Ectodermal cell (in vitro differentiated cells): Measurements from ENCODE around the gene BCO1.

Experiments used
- H3K27ac ChIP-seq: 2 replicates; pipeline ENCODE4 v1.7.0; 2013; ENCODE audit warnings: mild to moderate bottlenecking, low read depth, low read length; ENCODE audit not compliant: insufficient read depth, poor library complexity, severe bottlenecking
- H3K27me3 ChIP-seq: 2 replicates; pipeline ENCODE4 v1.7.0; 2013; ENCODE audit warnings: mild to moderate bottlenecking, low read length; ENCODE audit not compliant: insufficient read depth, control insufficient read depth, poor library complexity, severe bottlenecking
- H3K36me3 ChIP-seq: one replicate; pipeline ENCODE4 v1.7.0; 2013; ENCODE audit warnings: low read length; ENCODE audit not compliant: control insufficient read depth, insufficient read depth
- H3K4me1 ChIP-seq: one replicate; pipeline ENCODE4 v1.7.0; 2013; ENCODE audit warnings: low read length; ENCODE audit not compliant: control insufficient read depth, insufficient read depth
- H3K4me3 ChIP-seq: 2 replicates; pipeline ENCODE4 v1.7.0; 2013; ENCODE audit warnings: low read depth, low read length, control low read depth; ENCODE audit not compliant: insufficient read depth
- H3K9me3 ChIP-seq: 2 replicates; pipeline ENCODE4 v1.7.0; 2013; ENCODE audit warnings: mild to moderate bottlenecking, low read length, moderate library complexity; ENCODE audit not compliant: control insufficient read depth
- WGBS, 2 experiments: methylation state at CpG; one replicate each; pipeline ENCODE4 v1.1.7; 2013; ENCODE audit warnings: missing lambda C conversion rate in 2 of 2; 5-methylcytosine and 5-hydroxymethylcytosine counted together

BCO1 gene

GRCh38 chr16:81327447-81328196, 89.1 kb downstream of the BCO1 start:
- no peak overlapping the region for H3K4me3 ChIP-seq
- no peaks in the 10 kb centered on the region for H3K27me3 ChIP-seq
- no peaks in the 10 kb centered on the region for H3K36me3 ChIP-seq
- 75 to 81% methylated on average over 5 to 7 of the region's 8 CpGs for WGBS, 2 experiments
- H3K4me1 ChIP-seq: no peaks in the 10 kb centered on the region
- no peaks in the 10 kb centered on the region for H3K9me3 ChIP-seq
- no peak overlapping the region for H3K27ac ChIP-seq

- Histone ChIP-seq H3K9me3 (no peaks in the 10 kb centered on the region), H3K27ac (no peak overlapping the region), H3K27me3 (no peaks in the 10 kb centered on the region), H3K4me3 (no peak overlapping the region), H3K36me3 (no peaks in the 10 kb centered on the region), H3K4me1 (no peaks in the 10 kb centered on the region)
- 83 to 87% methylated on average over 5 of the region's 5 CpGs for WGBS, 2 experiments
These were observed 91.5 kb downstream of the BCO1 start for GRCh38 chr16:81329947-81330346.

- Histone ChIP-seq H3K4me3 (no peak overlapping the region), H3K27ac (no peak overlapping the region), H3K4me1 (no peaks in the 10 kb centered on the region), H3K36me3 (no peaks in the 10 kb centered on the region), H3K9me3 (no peaks in the 10 kb centered on the region), H3K27me3 (no peaks in the 10 kb centered on the region)
- 96 to 99% methylated on average over 3 of the region's 3 CpGs for WGBS, 2 experiments
These were observed 94.9 kb downstream of the BCO1 start for GRCh38 chr16:81333356-81333755.

- Histone ChIP-seq H3K4me3 (no peak overlapping the region), H3K36me3 (no peaks in the 10 kb centered on the region), H3K4me1 (no peaks in the 10 kb centered on the region), H3K27me3 (no peaks in the 10 kb centered on the region), H3K27ac (no peak overlapping the region), H3K9me3 (no peaks in the 10 kb centered on the region)
- WGBS, 2 experiments: 81 to 93% methylated on average over 6 of the region's 6 CpGs
These were observed 97.2 kb downstream of the BCO1 start for GRCh38 chr16:81335669-81336068.

- no peaks in the 10 kb centered on the region for H3K4me1 ChIP-seq
- H3K36me3 ChIP-seq: no peaks in the 10 kb centered on the region
- 95 to 96% methylated on average over 5 of the region's 5 CpGs for WGBS, 2 experiments
- no peaks in the 10 kb centered on the region for H3K9me3 ChIP-seq
- H3K27ac ChIP-seq: no peak overlapping the region
- no peaks in the 10 kb centered on the region for H3K27me3 ChIP-seq
- H3K4me3 ChIP-seq: no peak overlapping the region
These were observed 98.6 kb downstream of the BCO1 start for GRCh38 chr16:81337097-81337496.
